ENCODE data around the gene RARA. TPM values are rescaled to one million over a fixed set of nuclear protein-coding genes. Genes with fewer than 3 reads are reported as not detected.
"Not testable (repeated sequence)": the region's sequence is repeated elsewhere in the genome, so short reads cannot be mapped to it uniquely, and the experiment has no call there.

RARA gene
- polyA plus RNA-seq, 3 donors = 7.8 to 54.3 (median 44.0) TPM

DNA sequence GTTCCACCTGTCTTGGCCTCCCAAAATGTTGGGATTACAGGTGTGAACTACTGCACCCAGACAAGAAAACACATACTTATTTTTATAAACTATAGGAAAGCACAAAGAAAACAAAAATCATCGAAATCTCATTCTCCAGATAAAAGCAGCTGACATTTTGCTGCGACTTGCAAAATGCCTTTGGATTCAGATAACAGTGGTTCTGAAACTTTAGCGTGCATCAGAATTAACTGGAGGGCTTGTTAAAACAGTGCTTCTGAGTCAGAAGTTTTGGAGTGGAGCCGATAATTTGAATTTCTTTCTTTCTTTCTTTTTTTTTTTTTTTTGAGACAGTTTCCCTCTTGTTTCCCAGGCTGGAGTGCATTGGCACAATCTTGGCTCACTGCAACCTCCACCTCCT is 73.3 kb downstream of the RARA start:
- WGBS, 3 donors = 89 to 94% (median 91%) methylated on average over 4 of the region's 4 CpGs
- H3K27ac ChIP-seq (ENCODE audit: low read depth, low read length) = no peak overlapping the region

DNA sequence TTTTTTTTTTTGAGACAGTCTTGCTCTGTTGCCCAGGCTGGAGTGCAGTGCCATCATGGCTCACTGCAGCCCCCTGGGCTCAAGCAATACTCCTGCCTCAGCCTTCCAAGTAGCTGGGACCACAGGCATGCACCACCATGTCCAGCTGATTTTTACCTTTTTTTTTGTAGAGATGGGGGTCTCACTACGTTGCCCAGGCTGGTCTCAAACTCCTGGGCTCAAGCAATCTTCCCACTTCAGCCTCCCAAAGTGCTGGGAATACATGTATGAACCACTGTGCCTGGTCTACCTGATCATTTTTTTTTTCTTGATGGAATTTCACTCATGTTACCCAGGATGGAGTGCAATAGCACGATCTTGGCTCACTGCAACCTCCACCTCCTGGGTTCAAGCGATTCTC is 77.6 kb downstream of the RARA start:
- H3K27ac ChIP-seq (ENCODE audit: low read depth, low read length) = not testable (repeated sequence)
- WGBS, 3 donors = 96 to 98% (median 97%) methylated on average over 3 of the region's 3 CpGs

DNA sequence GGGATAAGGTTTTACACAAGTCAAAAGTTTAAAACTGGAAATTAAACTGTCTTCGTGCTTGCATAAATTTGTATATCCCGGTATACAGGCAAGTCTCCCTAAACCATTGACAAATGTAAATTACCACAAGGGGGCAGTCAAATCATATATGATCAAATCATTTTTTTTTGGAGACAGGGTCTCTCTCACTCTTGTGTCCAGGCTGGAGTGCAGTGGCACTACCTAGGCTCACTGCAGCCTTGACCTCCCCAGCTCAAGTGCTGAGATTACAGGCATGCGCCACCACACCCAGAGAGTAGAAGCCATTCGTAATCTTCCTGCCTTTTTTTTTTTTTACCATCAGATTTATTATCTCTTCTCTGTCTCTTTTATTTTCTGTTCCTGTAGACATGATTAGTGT is 90.2 kb downstream of the RARA start:
- H3K27ac ChIP-seq (ENCODE audit: low read depth, low read length) = no peak overlapping the region
- WGBS, 3 donors = 54 to 56% (median 55%) methylated on average over 4 of the region's 4 CpGs

DNA sequence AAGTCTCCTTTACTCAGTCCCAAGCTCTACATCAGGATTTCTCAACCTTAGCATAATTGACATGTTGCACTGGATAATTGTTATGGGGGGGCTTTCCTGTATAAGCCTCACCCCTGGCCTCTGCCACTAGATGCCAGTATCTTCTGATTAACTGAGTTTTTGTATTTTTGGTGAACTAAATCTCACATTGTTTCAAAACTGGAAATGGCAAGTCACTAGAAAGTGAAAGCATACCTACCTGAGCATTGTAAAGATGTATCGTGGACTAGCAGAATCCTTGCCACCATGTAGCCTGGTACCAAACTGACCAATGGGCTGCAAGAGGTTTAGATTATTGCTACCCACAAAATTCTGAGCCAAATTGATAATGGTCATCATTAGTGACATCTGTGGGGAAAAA is 93.7 kb downstream of the RARA start:
- WGBS, 3 donors = 90 to 94% (median 91%) methylated on average over 1 of the region's 1 CpG
- no peak overlapping the region for H3K27ac ChIP-seq (ENCODE audit: low read depth, low read length)

DNA sequence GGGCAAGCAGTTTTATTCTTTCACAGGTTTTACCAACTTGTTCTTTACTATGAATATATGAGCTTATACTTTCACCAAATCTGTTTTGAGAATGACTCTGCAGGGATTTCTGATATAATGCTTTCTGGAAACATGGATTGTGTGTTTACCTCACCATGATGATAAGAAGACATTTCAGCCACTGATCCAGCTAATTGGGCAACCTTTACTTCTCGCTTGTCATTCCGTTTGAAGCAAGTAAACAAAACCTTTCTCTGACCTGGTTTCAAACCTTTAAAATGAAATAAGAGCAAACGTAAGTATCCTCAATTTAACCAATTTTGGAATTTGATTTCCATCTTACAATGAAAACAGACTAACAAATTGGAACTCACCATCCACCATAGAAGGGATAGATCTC is 95.0 kb downstream of the RARA start:
- WGBS, 3 donors = 59 to 94% (median 84%) methylated on average over 3 of the region's 3 CpGs
- no peak overlapping the region for H3K27ac ChIP-seq (ENCODE audit: low read depth, low read length)

Other genes starting within 250 kb of the RARA start
- 10 to 100 TPM; 22.5 to 64.0 (median 60.6) TPM for gene THRA, start 246.2 kb upstream of the RARA start, polyA plus RNA-seq
- 10 to 100 TPM in 2 of 3 donors, 1 to 10 TPM in 1; 7.3 to 20.7 (median 15.0) TPM for gene NR1D1, start 208.6 kb upstream of the RARA start, polyA plus RNA-seq
- 10 to 100 TPM; 33.8 to 88.4 (median 62.1) TPM for gene MSL1, start 187.2 kb upstream of the RARA start, polyA plus RNA-seq
- 10 to 100 TPM; 28.0 to 62.2 (median 43.2) TPM for gene CASC3, start 168.6 kb upstream of the RARA start, polyA plus RNA-seq
- gene RAPGEFL1, start 131.7 kb upstream of the RARA start, polyA plus RNA-seq = 1 to 10 TPM; 4.0 to 5.8 (median 4.5) TPM
- gene WIPF2, start 89.9 kb upstream of the RARA start, polyA plus RNA-seq = 1 to 10 TPM; 6.3 to 9.0 (median 8.0) TPM
- gene CDC6, start 21.3 kb upstream of the RARA start, polyA plus RNA-seq = 1 to 10 TPM; 1.1 to 3.1 (median 1.4) TPM
- 1 to 10 TPM in 1 of 3 donors, under 1 TPM in 1, not detected in 1; 0.78 to 1.0 TPM for gene GJD3, start 55.6 kb downstream of the RARA start, polyA plus RNA-seq
- under 1 TPM; 0.34 to 0.58 (median 0.40) TPM for gene TOP2A, start 108.7 kb downstream of the RARA start, polyA plus RNA-seq
- 1,000 to 10,000 TPM in 1 of 3 donors, 100 to 1,000 TPM in 1, 10 to 100 TPM in 1; 77.0 to 1,385 (median 621) TPM for gene IGFBP4, start 134.3 kb downstream of the RARA start, polyA plus RNA-seq
- under 1 TPM in 2 of 3 donors, not detected in 1; 0.01 to 0.19 TPM for gene TNS4, start 192.4 kb downstream of the RARA start, polyA plus RNA-seq